GM18505 (cell line): ENCODE measurements around the gene NDUFS7.

Experiments
- ATAC-seq: cut with Tn5 transposase; IDR thresholded peaks from one replicate; pipeline ENCODE4 v1.9.1; 2021; ENCODE audit not compliant: unreplicated experiment
- POLR2A ChIP-seq: IDR thresholded peaks from 4 replicates; pipeline ENCODE4 v1.6.1; 2011; ENCODE audit warnings: borderline replicate concordance; ENCODE audit not compliant: insufficient read depth, insufficient read length; ENCODE audit errors: extremely low read depth

The NDUFS7 gene

GRCh38 chr19:1383312-1384084 is at the start of gene NDUFS7:
Gene NDUFS7, plus strand, starts transcription at chr19:1383907. Its CDS starts 20 bp downstream, at chr19:1383927.
- peak; percentile 81 for TF ChIP-seq POLR2A
- ATAC-seq = peak; percentile 74

- TF ChIP-seq POLR2A = no peak
- ATAC-seq = no peak
These were observed 47.5 kb upstream of the NDUFS7 start for GRCh38 chr19:1336079-1336684.

- no peak for TF ChIP-seq POLR2A
- no peak for ATAC-seq
These were observed 42.8 kb upstream of the NDUFS7 start for GRCh38 chr19:1340681-1341469.

- no peak for TF ChIP-seq POLR2A
- no peak for ATAC-seq
These were observed 40.7 kb upstream of the NDUFS7 start for GRCh38 chr19:1343041-1343440.

GRCh38 chr19:1349211-1349610 is 34.5 kb upstream of the NDUFS7 start:
- no peak for TF ChIP-seq POLR2A

GRCh38 chr19:1350867-1351266 is 32.8 kb upstream of the NDUFS7 start:
- no peak for TF ChIP-seq POLR2A
- ATAC-seq = no peak

More at GRCh38 chr19:1349211-1349610, 34.5 kb upstream of the NDUFS7 start:
- no peak for ATAC-seq

- no peak for ATAC-seq
- TF ChIP-seq POLR2A = no peak
These were observed 32.3 kb upstream of the NDUFS7 start for GRCh38 chr19:1351381-1351851.

GRCh38 chr19:1353144-1353543 is 30.6 kb upstream of the NDUFS7 start:
- no peak for ATAC-seq
- TF ChIP-seq POLR2A = no peak

GRCh38 chr19:1354970-1355567 is 28.6 kb upstream of the NDUFS7 start:
- peak; percentile 42 for ATAC-seq

GRCh38 chr19:1355568-1356507 is 27.9 kb upstream of the NDUFS7 start:
- no peak for ATAC-seq
- TF ChIP-seq POLR2A = no peak

More at GRCh38 chr19:1354970-1355567, 28.6 kb upstream of the NDUFS7 start:
- no peak for TF ChIP-seq POLR2A

- ATAC-seq = no peak
- TF ChIP-seq POLR2A = no peak
These were observed 27.2 kb upstream of the NDUFS7 start for GRCh38 chr19:1356508-1356865.

- no peak for TF ChIP-seq POLR2A
- ATAC-seq = no peak
These were observed 26.1 kb upstream of the NDUFS7 start for GRCh38 chr19:1357531-1358109.
